Transverse colon (tissue), 4 donors: ENCODE data around the gene OLAH.

Experiments
- EP300 ChIP-seq: sonication (generic); formaldehyde crosslinking; IDR thresholded peaks from one replicate; pipeline ENCODE4 v1.6.1; 2017; ENCODE audit warnings: antibody characterized with exemption, low read depth
- POLR2A ChIP-seq: fragments of 450-650 bp; IDR thresholded peaks from one replicate; pipeline ENCODE4 v1.6.1; 2016; ENCODE audit warnings: antibody characterized with exemption, mild to moderate bottlenecking, moderate library complexity
- POLR2AphosphoS5 ChIP-seq, 3 donors: sonication (generic); formaldehyde crosslinking; IDR thresholded peaks; one replicate each; pipeline ENCODE4 v1.6.1; 2016; ENCODE audit warnings: antibody characterized with exemption in 3 of 3
- TF ChIP-seq, protein P1 (sequence below), 5 experiments: fragments of 200-600 bp in 3 of 5; fragments of 450-650 bp in 2 of 5; sonication (generic) in 3 of 5; IDR thresholded peaks; 1 replicate in 2 of 5; 2 replicates in 3 of 5; pipeline ENCODE4 v1.5.1; 2016 to 2017; ENCODE audit warnings: antibody characterized with exemption in 5 of 5, inconsistent platforms in 3 of 5, mild to moderate bottlenecking in 2 of 5, moderate library complexity in 1 of 5

DNA sequence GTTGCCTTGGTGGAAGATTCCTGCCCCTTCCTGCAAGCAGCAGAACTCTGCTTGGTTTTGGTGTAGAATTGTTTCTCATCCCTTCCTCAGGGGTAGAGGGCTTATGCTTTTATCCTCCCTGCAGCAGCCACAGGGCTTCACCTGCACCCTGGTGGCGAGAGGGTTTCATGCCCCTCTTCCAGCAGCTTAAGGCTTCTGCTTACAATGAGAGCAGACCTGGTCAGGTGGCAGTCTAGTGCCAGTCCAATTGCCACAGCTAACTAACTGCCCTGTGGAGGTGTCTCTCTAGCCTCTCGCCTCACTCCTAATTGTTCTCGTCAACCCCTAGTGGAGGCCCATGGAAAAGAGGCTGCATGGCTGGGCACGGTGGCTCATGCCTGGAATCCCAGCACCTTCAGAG, 25.5 kb downstream of the OLAH start:
- TF ChIP-seq, protein P1, sequence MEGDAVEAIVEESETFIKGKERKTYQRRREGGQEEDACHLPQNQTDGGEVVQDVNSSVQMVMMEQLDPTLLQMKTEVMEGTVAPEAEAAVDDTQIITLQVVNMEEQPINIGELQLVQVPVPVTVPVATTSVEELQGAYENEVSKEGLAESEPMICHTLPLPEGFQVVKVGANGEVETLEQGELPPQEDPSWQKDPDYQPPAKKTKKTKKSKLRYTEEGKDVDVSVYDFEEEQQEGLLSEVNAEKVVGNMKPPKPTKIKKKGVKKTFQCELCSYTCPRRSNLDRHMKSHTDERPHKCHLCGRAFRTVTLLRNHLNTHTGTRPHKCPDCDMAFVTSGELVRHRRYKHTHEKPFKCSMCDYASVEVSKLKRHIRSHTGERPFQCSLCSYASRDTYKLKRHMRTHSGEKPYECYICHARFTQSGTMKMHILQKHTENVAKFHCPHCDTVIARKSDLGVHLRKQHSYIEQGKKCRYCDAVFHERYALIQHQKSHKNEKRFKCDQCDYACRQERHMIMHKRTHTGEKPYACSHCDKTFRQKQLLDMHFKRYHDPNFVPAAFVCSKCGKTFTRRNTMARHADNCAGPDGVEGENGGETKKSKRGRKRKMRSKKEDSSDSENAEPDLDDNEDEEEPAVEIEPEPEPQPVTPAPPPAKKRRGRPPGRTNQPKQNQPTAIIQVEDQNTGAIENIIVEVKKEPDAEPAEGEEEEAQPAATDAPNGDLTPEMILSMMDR (IDR thresholded peaks at IDR 0.05): no peak
- TF ChIP-seq POLR2A (no peak), POLR2AphosphoS5 (IDR thresholded peaks at IDR 0.05) (no peak), EP300 (no peak)
